ENCODE measurements around the gene KCNQ5.

The KCNQ5 gene

GRCh38 chr6:73085443-73085871 is 463.6 kb downstream of the KCNQ5 start:
- no peak overlapping the region for H3K4me3 ChIP-seq (ENCODE audit: low read depth, low read length)
- no peak for TF ChIP-seq CTCF (IDR thresholded peaks at IDR 0.05; ENCODE audit: borderline replicate concordance, insufficient read depth, low read depth, low read length)

- no peak overlapping the region for H3K4me3 ChIP-seq (ENCODE audit: low read depth, low read length)
- no peak for TF ChIP-seq CTCF (IDR thresholded peaks at IDR 0.05; ENCODE audit: borderline replicate concordance, insufficient read depth, low read depth, low read length)
Observed at GRCh38 chr6:73086726-73087125, 464.9 kb downstream of the KCNQ5 start.

GRCh38 chr6:73088138-73088813 is 466.4 kb downstream of the KCNQ5 start:
- no peak overlapping the region for H3K4me3 ChIP-seq (ENCODE audit: low read depth, low read length)
- TF ChIP-seq CTCF (IDR thresholded peaks at IDR 0.05; ENCODE audit: borderline replicate concordance, insufficient read depth, low read depth, low read length) = no peak

GRCh38 chr6:73104921-73105320 is 483.1 kb downstream of the KCNQ5 start:
- no peak for TF ChIP-seq CTCF (IDR thresholded peaks at IDR 0.05; ENCODE audit: borderline replicate concordance, insufficient read depth, low read depth, low read length)

GRCh38 chr6:73107016-73107415 is 485.2 kb downstream of the KCNQ5 start:
- H3K4me3 ChIP-seq (ENCODE audit: low read depth, low read length) = no peak overlapping the region
- TF ChIP-seq CTCF (IDR thresholded peaks at IDR 0.05; ENCODE audit: borderline replicate concordance, insufficient read depth, low read depth, low read length) = no peak

More at GRCh38 chr6:73104921-73105320, 483.1 kb downstream of the KCNQ5 start:
- no peak overlapping the region for H3K4me3 ChIP-seq (ENCODE audit: low read depth, low read length)

GRCh38 chr6:73108949-73109348 is 487.1 kb downstream of the KCNQ5 start:
- TF ChIP-seq CTCF (IDR thresholded peaks at IDR 0.05; ENCODE audit: borderline replicate concordance, insufficient read depth, low read depth, low read length) = no peak
- no peak overlapping the region for H3K4me3 ChIP-seq (ENCODE audit: low read depth, low read length)

- no peak for TF ChIP-seq CTCF (IDR thresholded peaks at IDR 0.05; ENCODE audit: borderline replicate concordance, insufficient read depth, low read depth, low read length)
- H3K4me3 ChIP-seq (ENCODE audit: low read depth, low read length) = no peak overlapping the region
Observed at GRCh38 chr6:73109659-73110058, 487.8 kb downstream of the KCNQ5 start.
